Fibroblast of the aortic adventitia (primary cell): ENCODE results near the gene FOLR2. TPM values are rescaled to one million over a fixed set of nuclear protein-coding genes. Genes with fewer than 3 reads are reported as not detected.

ENCODE experiments used
- DNase-seq: peaks from one replicate; pipeline ENCODE4 v3.0.0-alpha.2; 2010; ENCODE audit warnings: low read depth
- H3K4me3 ChIP-seq: 2 replicates; pipeline ENCODE4 v1.5.1; 2011; ENCODE audit warnings: low read depth, mild to moderate bottlenecking, control low read depth, low read length, moderate library complexity
- CTCF ChIP-seq: IDR thresholded peaks from 2 replicates; pipeline ENCODE4 v1.5.1; 2011; ENCODE audit warnings: mild to moderate bottlenecking, low read length, control low read depth, inconsistent platforms; ENCODE audit not compliant: insufficient read depth
- total RNA-seq: library from RNA; depleted of rRNA; stranded (reverse); fragments of >200 nt; gene quantifications from 2 replicates; pipeline ENCODE4 v1.2.3, GENCODE V29; 2012; ENCODE audit warnings: low replicate concordance

The FOLR2 gene
- total RNA-seq, 1 donor: not detected

GRCh38 chr11:72244361-72245262 lies 28.0 kb downstream of the FOLR2 start:
- no peak overlapping the region for H3K4me3 ChIP-seq
- DNase-seq: no peak
- no peak for TF ChIP-seq CTCF

GRCh38 chr11:72245263-72245816 lies 28.7 kb downstream of the FOLR2 start:
- no peak overlapping the region for H3K4me3 ChIP-seq
- no peak for DNase-seq
- no peak for TF ChIP-seq CTCF

GRCh38 chr11:72247584-72247983 lies 31.0 kb downstream of the FOLR2 start:
- no peak for TF ChIP-seq CTCF

GRCh38 chr11:72249961-72250360 lies 33.4 kb downstream of the FOLR2 start:
- no peak for TF ChIP-seq CTCF
- DNase-seq: no peak
- no peak overlapping the region for H3K4me3 ChIP-seq

More at GRCh38 chr11:72247584-72247983, 31.0 kb downstream of the FOLR2 start:
- no peak overlapping the region for H3K4me3 ChIP-seq
- DNase-seq: no peak

GRCh38 chr11:72250661-72251464 lies 34.3 kb downstream of the FOLR2 start:
- no peak for DNase-seq
- H3K4me3 ChIP-seq: no peak overlapping the region
- TF ChIP-seq CTCF: no peak

GRCh38 chr11:72251614-72252013 lies 35.0 kb downstream of the FOLR2 start:
- TF ChIP-seq CTCF: no peak
- no peak for DNase-seq
- no peak overlapping the region for H3K4me3 ChIP-seq
